ENCODE results near the gene TULP3.

TULP3 gene

GRCh38 chr12:2890388-2891239 is at the start of gene TULP3 (continued):
- TF ChIP-seq ZBTB26 (tag by site-specific recombination; optimal IDR thresholded peaks at IDR 0.05) (peak; percentile 98), ZSCAN23 (tag by site-specific recombination; IDR thresholded peaks at IDR 0.05) (no peak), PRDM4 (tag by site-specific recombination; IDR thresholded peaks at IDR 0.05) (peak; percentile 33; the same call in 1 of the 2 replicates), ZNF398 (tag by site-specific recombination; IDR thresholded peaks at IDR 0.05) (peak; percentile 87), GLI4 (tag by site-specific recombination; IDR thresholded peaks at IDR 0.05) (peak; percentile 76; the same call in 1 of the 2 replicates), HOXD13 (CRISPR knock-in tag; IDR thresholded peaks at IDR 0.05; ENCODE audit: borderline replicate concordance) (no peak), ZEB2 (tag by site-specific recombination; IDR thresholded peaks at IDR 0.05) (no peak; the same call in none of the 2 replicates), ZNF23 (tag by site-specific recombination; IDR thresholded peaks at IDR 0.05; ENCODE audit: borderline replicate concordance) (no peak), ZNF280C (tag by site-specific recombination; IDR thresholded peaks at IDR 0.05) (no peak), ZNF112 (tag by site-specific recombination; IDR thresholded peaks at IDR 0.05) (no peak), PBX3 (CRISPR knock-in tag; IDR thresholded peaks at IDR 0.05) (no peak), ZNF341 (tag by site-specific recombination; IDR thresholded peaks at IDR 0.05; ENCODE audit: low read depth) (peak; percentile 91), ZNF37A (tag by site-specific recombination; IDR thresholded peaks at IDR 0.05) (no peak), ZSCAN5A (tag by site-specific recombination; IDR thresholded peaks at IDR 0.05) (no peak), ZSCAN18 (tag by site-specific recombination; IDR thresholded peaks at IDR 0.05) (no peak), FEZF1 (tag by site-specific recombination; IDR thresholded peaks at IDR 0.05) (no peak), HOXC10 (CRISPR knock-in tag; IDR thresholded peaks at IDR 0.05) (no peak), ZBTB6 (tag by site-specific recombination; IDR thresholded peaks at IDR 0.05) (no peak), SP7 (tag by site-specific recombination; IDR thresholded peaks at IDR 0.05) (peak; percentile 62), YY2 (tag by site-specific recombination; IDR thresholded peaks at IDR 0.05) (peak; percentile 57; the same call in 1 of the 2 replicates), ZNF146 (tag by site-specific recombination; IDR thresholded peaks at IDR 0.05) (no peak), ZNF707 (tag by site-specific recombination; IDR thresholded peaks at IDR 0.05) (no peak), ZNF248 (tag by site-specific recombination; IDR thresholded peaks at IDR 0.05) (no peak), ZNF639 (tag by site-specific recombination; IDR thresholded peaks at IDR 0.05) (peak; percentile 23; the same call in 1 of the 2 replicates)
